Ascending aorta (tissue), 2 donors: ENCODE results near the gene TNFRSF18. TPM values are rescaled to one million over a fixed set of nuclear protein-coding genes. Genes with fewer than 3 reads are reported as not detected.
"Not testable (repeated sequence)": the region's sequence is repeated elsewhere in the genome, so short reads cannot be mapped to it uniquely, and the experiment has no call there.

Experiments used
- DNase-seq, 2 donors: peaks; one replicate each; pipeline ENCODE4 v3.0.0-alpha.2; 2019; ENCODE audit warnings: low spot score in 2 of 2
- H3K27ac ChIP-seq, 2 donors: fragments of 200-600 bp; sonication (generic); one replicate each; pipeline ENCODE4 v1.5.1; 2016 to 2017; ENCODE audit warnings: mild to moderate bottlenecking in 1 of 2
- H3K27me3 ChIP-seq: fragments of 200-600 bp; sonication (generic); one replicate; pipeline ENCODE4 v1.5.1; 2017
- H3K36me3 ChIP-seq, 2 donors: fragments of 200-600 bp; sonication (generic); one replicate each; pipeline ENCODE4 v1.5.1; 2016
- H3K4me1 ChIP-seq, 2 donors: fragments of 200-600 bp; sonication (generic); one replicate each; pipeline ENCODE4 v1.5.1; 2016 to 2017; ENCODE audit warnings: mild to moderate bottlenecking in 1 of 2
- H3K4me3 ChIP-seq, 2 donors: fragments of 200-600 bp; sonication (generic); one replicate each; pipeline ENCODE4 v1.5.1; 2016 to 2017; ENCODE audit warnings: mild to moderate bottlenecking in 1 of 2
- H3K9me3 ChIP-seq, 2 donors: fragments of 200-600 bp; sonication (generic); one replicate each; pipeline ENCODE4 v1.5.1; 2016
- CTCF ChIP-seq, 3 experiments: fragments of 200-600 bp in 2 of 3; fragments of 450-650 bp in 1 of 3; sonication (generic) in 2 of 3; IDR thresholded peaks; one replicate each; pipeline ENCODE4 v1.5.1; 2016 to 2019; ENCODE audit warnings: antibody characterized with exemption in 3 of 3, mild to moderate bottlenecking in 1 of 3, moderate library complexity in 1 of 3
- intact Hi-C: fragments of 100-400 bp; cut with DNase I; formaldehyde crosslinking; loops from one replicate; pipeline ENCODE4 v1.15.1; 2023
- total RNA-seq: library from RNA; depleted of rRNA; stranded (reverse); fragments of >200 nt; gene quantifications from one replicate; pipeline ENCODE4 v1.1.0, GENCODE V29; 2016

Gene TNFRSF18
- total RNA-seq, 1 donor from 2014 or later: not detected

GRCh38 chr1:1197551-1198422, 8.6 kb downstream of the TNFRSF18 start:
- H3K27me3 ChIP-seq: no peaks in the 10 kb centered on the region
- DNase-seq: no peak
- H3K4me1 ChIP-seq: peaks cover 0 to 7% of the 10 kb centered on the region in 2 donors
- H3K4me3 ChIP-seq: no peak overlapping the region
- no peak overlapping the region for H3K27ac ChIP-seq
- no peaks in the 10 kb centered on the region for H3K36me3 ChIP-seq
- no peak for TF ChIP-seq CTCF (IDR thresholded peaks at IDR 0.05)
- H3K9me3 ChIP-seq: no peaks in the 10 kb centered on the region
- intact Hi-C loops: no loop called here

GRCh38 chr1:1197188-1197500, 9.2 kb downstream of the TNFRSF18 start:
- intact Hi-C loops: no loop called here
- Histone ChIP-seq H3K4me1 (peaks cover 0 to 7% of the 10 kb centered on the region in 2 donors), H3K27ac (no peak overlapping the region), H3K9me3 (no peaks in the 10 kb centered on the region), H3K27me3 (no peaks in the 10 kb centered on the region), H3K4me3 (no peak overlapping the region), H3K36me3 (no peaks in the 10 kb centered on the region)
- DNase-seq: no peak
- no peak for TF ChIP-seq CTCF (IDR thresholded peaks at IDR 0.05)

- intact Hi-C loops: no loop called here
- TF ChIP-seq CTCF (IDR thresholded peaks at IDR 0.05): no peak
- Histone ChIP-seq H3K27me3 (no peaks in the 10 kb centered on the region), H3K4me3 (no peak overlapping the region), H3K4me1 (peaks cover 0 to 7% of the 10 kb centered on the region in 2 donors), H3K27ac (no peak overlapping the region), H3K9me3 (no peaks in the 10 kb centered on the region), H3K36me3 (no peaks in the 10 kb centered on the region)
- no peak for DNase-seq
Observed at GRCh38 chr1:1196431-1197187, 9.8 kb downstream of the TNFRSF18 start.

- H3K9me3 ChIP-seq, H3K4me3 ChIP-seq, intact Hi-C loops, H3K36me3 ChIP-seq, H3K27ac ChIP-seq, DNase-seq, H3K27me3 ChIP-seq, H3K4me1 ChIP-seq: not testable (repeated sequence)
Observed at GRCh38 chr1:1195726-1196125, 10.7 kb downstream of the TNFRSF18 start.

GRCh38 chr1:1194723-1195122, 11.7 kb downstream of the TNFRSF18 start:
- no peak overlapping the region for H3K27ac ChIP-seq
- intact Hi-C loops: no loop called here
- no peaks in the 10 kb centered on the region for H3K9me3 ChIP-seq
- no peak for TF ChIP-seq CTCF (IDR thresholded peaks at IDR 0.05)
- no peak overlapping the region for H3K4me3 ChIP-seq
- H3K4me1 ChIP-seq: no peaks in the 10 kb centered on the region
- DNase-seq: no peak
- H3K27me3 ChIP-seq: no peaks in the 10 kb centered on the region
- no peaks in the 10 kb centered on the region for H3K36me3 ChIP-seq

GRCh38 chr1:1191734-1192133, 14.7 kb downstream of the TNFRSF18 start:
- H3K36me3 ChIP-seq: no peaks in the 10 kb centered on the region
- no peak overlapping the region for H3K27ac ChIP-seq
- no peak for TF ChIP-seq CTCF (IDR thresholded peaks at IDR 0.05)
- intact Hi-C loops: no loop called here
- H3K9me3 ChIP-seq: no peaks in the 10 kb centered on the region
- no peak for DNase-seq
- no peaks in the 10 kb centered on the region for H3K4me1 ChIP-seq
- H3K27me3 ChIP-seq: no peaks in the 10 kb centered on the region
- H3K4me3 ChIP-seq: no peak overlapping the region
